Measurements from ENCODE around the gene PCK2.

DNA sequence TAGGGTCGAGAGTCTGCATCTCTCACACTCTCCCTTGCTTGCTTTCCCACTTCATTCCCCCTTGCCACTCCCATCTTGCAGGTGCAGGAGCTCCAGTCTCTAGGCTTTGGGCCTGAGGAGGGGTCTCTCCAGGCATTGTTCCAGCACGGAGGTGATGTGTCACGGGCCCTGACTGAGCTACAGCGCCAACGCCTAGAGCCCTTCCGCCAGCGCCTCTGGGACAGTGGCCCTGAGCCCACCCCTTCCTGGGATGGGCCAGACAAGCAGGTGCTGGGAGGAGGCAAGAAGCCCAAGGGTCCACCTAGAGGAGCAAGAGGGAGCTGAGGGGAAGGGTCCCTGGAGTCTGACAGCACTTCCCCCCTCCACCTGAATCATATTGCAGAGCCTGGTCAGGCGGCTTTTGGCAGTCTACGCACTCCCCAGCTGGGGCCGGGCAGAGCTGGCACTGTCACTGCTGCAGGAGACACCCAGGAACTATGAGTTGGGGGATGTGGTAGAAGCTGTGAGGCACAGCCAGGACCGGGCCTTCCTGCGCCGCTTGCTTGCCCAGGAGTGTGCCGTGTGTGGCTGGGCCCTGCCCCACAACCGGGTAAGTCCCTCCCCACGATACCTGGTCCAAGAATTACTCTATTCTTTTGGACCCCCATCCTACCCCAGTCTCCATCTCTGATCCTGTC, 57.4 kb downstream of the PCK2 start:
- TF ChIP-seq ESRRA (IDR thresholded peaks at IDR 0.05; ENCODE audit: borderline replicate concordance, low read length) (no peak), HOXB5 (CRISPR knock-in tag; IDR thresholded peaks at IDR 0.05) (no peak), RAD21 (conservative IDR thresholded peaks at IDR 0.05 in 1 of 2, IDR thresholded peaks at IDR 0.05 in 1 of 2) (no peak), FOXS1 (CRISPR knock-in tag; IDR thresholded peaks at IDR 0.05) (no peak), POLR2A (IDR thresholded peaks at IDR 0.05; ENCODE audit: low read length) (no peak)
- TF ChIP-seq, protein P1, sequence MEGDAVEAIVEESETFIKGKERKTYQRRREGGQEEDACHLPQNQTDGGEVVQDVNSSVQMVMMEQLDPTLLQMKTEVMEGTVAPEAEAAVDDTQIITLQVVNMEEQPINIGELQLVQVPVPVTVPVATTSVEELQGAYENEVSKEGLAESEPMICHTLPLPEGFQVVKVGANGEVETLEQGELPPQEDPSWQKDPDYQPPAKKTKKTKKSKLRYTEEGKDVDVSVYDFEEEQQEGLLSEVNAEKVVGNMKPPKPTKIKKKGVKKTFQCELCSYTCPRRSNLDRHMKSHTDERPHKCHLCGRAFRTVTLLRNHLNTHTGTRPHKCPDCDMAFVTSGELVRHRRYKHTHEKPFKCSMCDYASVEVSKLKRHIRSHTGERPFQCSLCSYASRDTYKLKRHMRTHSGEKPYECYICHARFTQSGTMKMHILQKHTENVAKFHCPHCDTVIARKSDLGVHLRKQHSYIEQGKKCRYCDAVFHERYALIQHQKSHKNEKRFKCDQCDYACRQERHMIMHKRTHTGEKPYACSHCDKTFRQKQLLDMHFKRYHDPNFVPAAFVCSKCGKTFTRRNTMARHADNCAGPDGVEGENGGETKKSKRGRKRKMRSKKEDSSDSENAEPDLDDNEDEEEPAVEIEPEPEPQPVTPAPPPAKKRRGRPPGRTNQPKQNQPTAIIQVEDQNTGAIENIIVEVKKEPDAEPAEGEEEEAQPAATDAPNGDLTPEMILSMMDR (IDR thresholded peaks at IDR 0.05) = no peak
- TF ChIP-seq, protein P2, sequence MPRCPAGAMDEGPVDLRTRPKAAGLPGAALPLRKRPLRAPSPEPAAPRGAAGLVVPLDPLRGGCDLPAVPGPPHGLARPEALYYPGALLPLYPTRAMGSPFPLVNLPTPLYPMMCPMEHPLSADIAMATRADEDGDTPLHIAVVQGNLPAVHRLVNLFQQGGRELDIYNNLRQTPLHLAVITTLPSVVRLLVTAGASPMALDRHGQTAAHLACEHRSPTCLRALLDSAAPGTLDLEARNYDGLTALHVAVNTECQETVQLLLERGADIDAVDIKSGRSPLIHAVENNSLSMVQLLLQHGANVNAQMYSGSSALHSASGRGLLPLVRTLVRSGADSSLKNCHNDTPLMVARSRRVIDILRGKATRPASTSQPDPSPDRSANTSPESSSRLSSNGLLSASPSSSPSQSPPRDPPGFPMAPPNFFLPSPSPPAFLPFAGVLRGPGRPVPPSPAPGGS (IDR thresholded peaks at IDR 0.05) = no peak

All from A549 (cell line).